Activated CD4-positive, alpha-beta T cell treated with anti-CD3 and anti-CD28 coated beads, Interleukin-2, Interleukin-6, amounts not matched to agents 100 ng/mL and 50 ng/mL, durations not matched to agents 16 hours and 8 hours (primary cell): Measurements from ENCODE around the gene ZNF783.
"Not testable (repeated sequence)": the region's sequence is repeated elsewhere in the genome, so short reads cannot be mapped to it uniquely, and the experiment has no call there.

ENCODE experiments used
- DNase-seq: peaks from one replicate; pipeline ENCODE4 v3.0.0-alpha.2; 2020

Gene ZNF783

GRCh38 chr7:149306854-149307253 is 44.9 kb downstream of the ZNF783 start:
- no peak for DNase-seq

- DNase-seq = no peak
These were observed 45.9 kb downstream of the ZNF783 start for GRCh38 chr7:149307775-149308501.

GRCh38 chr7:149310113-149310836 is 48.3 kb downstream of the ZNF783 start:
- peak; percentile 30 for DNase-seq

DNA sequence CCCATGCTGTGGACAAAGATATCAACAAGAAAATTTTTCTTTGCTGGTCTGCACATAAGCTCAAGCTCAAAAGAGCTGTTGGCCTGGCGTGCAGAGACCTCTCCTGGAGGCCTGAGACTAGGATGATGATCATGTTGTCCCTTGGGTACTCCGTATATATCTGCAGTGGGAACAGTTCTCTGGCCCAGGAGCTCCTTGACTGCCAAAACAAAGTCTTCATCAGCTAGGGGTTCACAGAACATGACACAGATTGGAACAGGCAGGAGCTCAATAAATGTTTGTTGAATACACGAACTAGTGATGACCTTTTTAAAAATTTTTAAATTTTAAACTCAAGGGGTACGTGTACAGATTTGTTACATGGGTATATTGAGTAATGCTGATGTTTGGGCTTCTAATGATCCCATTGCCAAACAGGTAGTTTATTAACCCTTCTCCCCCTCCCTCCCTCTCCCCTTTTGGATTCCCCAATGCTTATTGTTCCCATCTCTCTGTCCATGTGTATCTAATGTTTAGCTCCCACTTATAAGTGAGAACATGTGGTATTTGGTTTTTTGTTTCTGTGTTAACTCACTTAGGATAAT is 49.1 kb downstream of the ZNF783 start:
- DNase-seq = no peak

GRCh38 chr7:149313981-149314380 is 52.0 kb downstream of the ZNF783 start:
- no peak for DNase-seq

GRCh38 chr7:149316606-149317005 is 54.6 kb downstream of the ZNF783 start:
- DNase-seq = peak; percentile 13

DNA sequence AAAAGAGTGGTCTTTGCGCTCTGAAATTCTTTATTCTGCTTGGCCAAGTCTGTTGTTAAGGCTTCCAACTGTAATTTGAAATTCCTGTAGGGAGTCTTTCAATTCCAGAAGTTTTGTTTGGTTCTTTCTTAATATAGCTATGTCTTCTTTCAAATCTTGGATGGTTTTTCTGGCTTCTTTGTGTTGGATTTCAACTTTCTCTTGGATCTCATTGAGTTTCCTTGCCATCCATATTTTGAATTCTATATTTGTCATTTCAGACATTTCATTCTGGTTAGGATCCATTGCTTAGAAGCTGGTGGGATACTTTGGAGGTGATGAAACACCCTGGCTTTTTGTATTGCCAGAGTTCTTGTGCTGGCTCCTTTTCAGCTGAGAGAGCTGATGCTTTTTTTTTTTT is 55.5 kb downstream of the ZNF783 start:
- DNase-seq = no peak

GRCh38 chr7:149317986-149318672 is 56.1 kb downstream of the ZNF783 start:
- DNase-seq = no peak

DNA sequence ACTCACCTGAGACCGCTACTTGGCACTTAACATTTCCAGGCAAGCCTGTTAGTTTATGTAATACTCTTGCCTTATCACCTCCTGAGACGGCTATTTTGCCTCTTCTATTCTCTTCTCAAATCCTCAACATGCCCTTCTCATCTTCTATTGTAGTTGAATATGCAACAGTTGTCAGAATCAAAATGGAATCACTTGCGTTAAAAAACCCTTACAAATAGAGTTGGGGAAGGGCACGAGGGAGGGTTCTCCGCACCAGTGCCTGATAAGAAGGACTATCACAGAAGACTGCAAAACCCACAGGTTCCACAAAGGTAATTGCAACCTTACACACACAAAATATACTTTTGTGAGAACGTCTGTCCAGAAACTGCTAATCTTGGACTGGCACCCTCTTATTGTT is 57.4 kb downstream of the ZNF783 start:
- DNase-seq = no peak

GRCh38 chr7:149320313-149321124 is 58.5 kb downstream of the ZNF783 start:
- DNase-seq = no peak

GRCh38 chr7:149321125-149321905 is 59.3 kb downstream of the ZNF783 start:
- DNase-seq = peak; percentile 25

DNA sequence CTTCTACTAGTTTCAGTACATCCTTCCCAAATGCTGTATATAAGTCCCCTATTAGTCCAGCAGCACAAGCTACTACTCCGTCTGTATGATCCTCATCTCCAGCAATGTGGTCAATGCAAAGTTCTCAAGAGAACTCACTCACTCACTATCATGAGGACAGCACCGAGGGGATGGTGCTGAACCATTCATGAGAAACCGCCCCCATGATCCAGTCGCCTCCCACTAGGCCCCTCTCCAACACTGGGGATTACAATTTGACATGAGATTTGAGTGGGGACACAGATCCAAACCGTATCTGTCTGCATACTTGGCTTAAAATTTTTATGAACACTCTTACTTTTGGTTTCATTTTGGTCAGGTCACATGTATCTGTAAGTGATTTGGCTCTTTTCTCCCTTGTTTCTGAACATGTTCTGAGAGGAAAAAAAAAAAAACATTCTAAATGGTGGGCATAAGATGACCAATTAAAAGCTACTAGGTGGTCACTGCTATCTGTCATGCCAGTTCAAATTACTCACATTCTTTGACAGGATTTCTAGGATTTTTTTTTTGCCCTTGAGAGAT is 60.1 kb downstream of the ZNF783 start:
- DNase-seq = no peak

- no peak for DNase-seq
These were observed 60.7 kb downstream of the ZNF783 start for GRCh38 chr7:149322737-149323136.

GRCh38 chr7:149325248-149325647 is 63.3 kb downstream of the ZNF783 start:
- no peak for DNase-seq

GRCh38 chr7:149329265-149329664 is 67.3 kb downstream of the ZNF783 start:
- DNase-seq = no peak

GRCh38 chr7:149329766-149330334 is 67.9 kb downstream of the ZNF783 start:
- no peak for DNase-seq

- DNase-seq = peak; percentile 21
These were observed 69.0 kb downstream of the ZNF783 start for GRCh38 chr7:149330914-149331567.

DNA sequence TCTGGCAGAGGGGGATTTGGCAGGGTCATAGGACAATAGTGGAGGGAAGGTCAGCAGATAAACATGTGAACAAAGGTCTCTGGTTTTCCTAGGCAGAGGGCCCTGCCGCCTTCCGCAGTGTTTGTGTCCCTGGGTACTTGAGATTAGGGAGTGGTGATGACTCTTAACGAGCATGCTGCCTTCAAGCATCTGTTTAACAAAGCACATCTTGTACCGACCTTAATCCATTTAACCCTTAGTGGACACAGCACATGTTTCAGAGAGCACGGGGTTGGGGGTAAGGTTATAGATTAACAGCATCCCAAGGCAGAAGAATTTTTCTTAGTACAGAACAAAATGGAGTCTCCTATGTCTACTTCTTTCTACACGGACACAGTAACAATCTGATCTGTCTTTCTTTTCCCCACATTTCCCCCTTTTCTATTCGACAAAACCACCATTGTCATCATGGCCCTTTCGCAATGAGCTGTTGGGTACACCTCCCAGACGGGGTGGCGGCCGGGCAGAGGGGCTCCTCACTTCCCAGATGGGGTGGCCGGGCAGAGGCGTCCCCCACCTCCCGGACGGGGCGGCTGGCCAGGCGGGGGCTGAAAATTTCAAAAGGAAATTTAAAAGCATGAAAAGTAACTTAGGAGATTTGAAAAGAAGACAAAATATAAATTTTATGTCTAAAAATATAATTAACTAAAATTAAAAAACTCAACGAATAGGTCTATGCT is 70.8 kb downstream of the ZNF783 start:
- not testable (repeated sequence) for DNase-seq

DNA sequence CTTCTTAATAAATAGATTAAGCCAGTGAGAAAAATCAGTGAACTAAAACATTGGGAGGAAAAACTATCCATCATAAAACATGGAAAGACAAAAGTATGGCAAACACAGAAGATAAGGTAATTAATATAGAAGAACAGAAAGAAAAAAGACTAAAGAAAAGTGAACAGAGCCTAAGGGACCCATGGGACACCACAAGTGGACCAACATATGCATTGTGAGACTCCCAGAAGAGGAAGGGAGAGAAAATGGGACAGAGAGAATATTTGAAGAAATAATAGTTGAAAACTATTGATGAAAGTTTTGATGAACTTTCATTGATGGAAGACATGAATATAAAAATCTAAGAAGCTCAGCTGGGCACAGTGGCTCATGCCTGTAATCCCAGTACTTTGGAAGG is 71.3 kb downstream of the ZNF783 start:
- no peak for DNase-seq

DNA sequence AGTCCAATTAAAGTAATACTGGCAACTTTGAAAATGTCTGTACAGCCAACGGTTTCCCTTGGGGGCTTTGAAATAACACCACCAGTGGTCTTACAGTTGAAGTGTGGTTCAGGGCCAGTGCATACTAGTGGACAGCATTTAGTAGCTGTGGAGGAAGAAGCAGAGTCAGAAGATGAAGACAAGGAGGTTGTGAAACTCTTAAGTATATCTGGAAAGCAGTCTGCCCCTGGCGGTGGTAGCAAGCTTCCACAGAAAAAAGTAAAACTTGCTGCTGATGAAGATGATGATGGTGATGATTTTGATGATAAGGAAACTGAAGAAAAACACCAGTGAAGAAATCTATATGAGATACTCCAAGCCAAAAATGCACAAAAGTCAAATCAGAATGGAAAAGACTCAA is 72.2 kb downstream of the ZNF783 start:
- no peak for DNase-seq
